ENCODE measurements around the gene TBX1.

DNA sequence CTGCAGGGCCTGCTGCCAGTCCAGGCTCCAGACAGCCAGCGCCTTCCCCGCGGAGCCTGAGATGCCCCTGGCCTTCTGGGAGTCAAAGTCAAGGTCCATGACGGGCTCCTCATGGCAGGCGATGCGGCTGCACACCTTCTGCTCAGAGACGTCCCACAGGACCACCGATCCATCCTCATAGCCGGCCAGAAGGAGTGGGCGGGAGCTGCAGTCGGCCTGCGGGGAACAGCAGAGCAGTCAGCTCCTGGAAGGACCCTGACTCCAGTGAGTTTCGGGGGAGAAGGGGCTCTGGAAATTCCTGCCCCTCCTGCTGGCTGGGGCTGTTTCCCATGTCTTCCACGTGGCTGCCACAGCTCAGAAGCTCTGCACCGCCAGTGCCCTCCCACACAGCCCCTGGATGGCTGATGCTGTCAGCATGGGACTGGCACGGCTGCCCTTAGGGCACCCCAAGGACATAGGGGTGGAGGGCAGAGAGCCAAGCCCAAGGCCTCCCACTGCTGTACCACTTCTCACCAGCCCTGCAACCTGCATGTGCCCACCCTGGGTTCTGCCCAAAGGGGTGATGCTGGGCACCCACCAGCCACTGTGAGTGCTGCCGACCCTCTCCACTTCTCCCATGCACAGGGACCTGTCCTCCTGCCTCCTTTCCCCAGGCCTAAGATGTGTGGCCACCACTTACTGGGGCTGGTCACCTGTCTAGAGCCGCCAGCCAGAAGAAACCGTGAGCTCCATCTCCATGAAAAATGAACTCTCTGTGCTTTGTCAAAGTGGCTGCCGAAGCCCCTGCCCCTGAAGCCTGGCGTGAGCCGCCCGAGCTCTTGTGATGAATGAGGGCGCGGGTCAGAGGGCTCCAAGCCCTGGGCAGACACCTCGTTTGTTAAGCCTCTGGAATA is 41.7 kb downstream of the TBX1 start:
- TF ChIP-seq POLR2A (IDR thresholded peaks at IDR 0.05; ENCODE audit: control extremely low read depth in 1 of 2, low read depth in 2 of 2, low read length in 2 of 2): no peak
- no peak for TF ChIP-seq CEBPB (IDR thresholded peaks at IDR 0.05; ENCODE audit: low read depth, low read length)
- no peak for TF ChIP-seq FOSL1 (IDR thresholded peaks at IDR 0.05; ENCODE audit: insufficient read depth, low read depth, low read length)
- TF ChIP-seq CHD2 (IDR thresholded peaks at IDR 0.05; ENCODE audit: low read length): no peak
- TF ChIP-seq ASH2L (IDR thresholded peaks at IDR 0.05; ENCODE audit: low read length): no peak
- no peak for TF ChIP-seq JUN (IDR thresholded peaks at IDR 0.05; ENCODE audit: low read depth, low read length)
- TF ChIP-seq, protein P1, sequence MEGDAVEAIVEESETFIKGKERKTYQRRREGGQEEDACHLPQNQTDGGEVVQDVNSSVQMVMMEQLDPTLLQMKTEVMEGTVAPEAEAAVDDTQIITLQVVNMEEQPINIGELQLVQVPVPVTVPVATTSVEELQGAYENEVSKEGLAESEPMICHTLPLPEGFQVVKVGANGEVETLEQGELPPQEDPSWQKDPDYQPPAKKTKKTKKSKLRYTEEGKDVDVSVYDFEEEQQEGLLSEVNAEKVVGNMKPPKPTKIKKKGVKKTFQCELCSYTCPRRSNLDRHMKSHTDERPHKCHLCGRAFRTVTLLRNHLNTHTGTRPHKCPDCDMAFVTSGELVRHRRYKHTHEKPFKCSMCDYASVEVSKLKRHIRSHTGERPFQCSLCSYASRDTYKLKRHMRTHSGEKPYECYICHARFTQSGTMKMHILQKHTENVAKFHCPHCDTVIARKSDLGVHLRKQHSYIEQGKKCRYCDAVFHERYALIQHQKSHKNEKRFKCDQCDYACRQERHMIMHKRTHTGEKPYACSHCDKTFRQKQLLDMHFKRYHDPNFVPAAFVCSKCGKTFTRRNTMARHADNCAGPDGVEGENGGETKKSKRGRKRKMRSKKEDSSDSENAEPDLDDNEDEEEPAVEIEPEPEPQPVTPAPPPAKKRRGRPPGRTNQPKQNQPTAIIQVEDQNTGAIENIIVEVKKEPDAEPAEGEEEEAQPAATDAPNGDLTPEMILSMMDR (IDR thresholded peaks at IDR 0.05; ENCODE audit: control extremely low read depth in 1 of 3, insufficient read depth in 1 of 3, low read depth in 1 of 3, low read length in 3 of 3): no peak
- TF ChIP-seq, protein P2, sequence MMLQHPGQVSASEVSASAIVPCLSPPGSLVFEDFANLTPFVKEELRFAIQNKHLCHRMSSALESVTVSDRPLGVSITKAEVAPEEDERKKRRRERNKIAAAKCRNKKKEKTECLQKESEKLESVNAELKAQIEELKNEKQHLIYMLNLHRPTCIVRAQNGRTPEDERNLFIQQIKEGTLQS (IDR thresholded peaks at IDR 0.05; ENCODE audit: insufficient read depth, low read depth, low read length): no peak
- TF ChIP-seq TAF1 (IDR thresholded peaks at IDR 0.05; ENCODE audit: low read depth, low read length): no peak
- TF ChIP-seq, protein P3, sequence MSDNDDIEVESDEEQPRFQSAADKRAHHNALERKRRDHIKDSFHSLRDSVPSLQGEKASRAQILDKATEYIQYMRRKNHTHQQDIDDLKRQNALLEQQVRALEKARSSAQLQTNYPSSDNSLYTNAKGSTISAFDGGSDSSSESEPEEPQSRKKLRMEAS (IDR thresholded peaks at IDR 0.05): no peak
- TF ChIP-seq, protein P4, sequence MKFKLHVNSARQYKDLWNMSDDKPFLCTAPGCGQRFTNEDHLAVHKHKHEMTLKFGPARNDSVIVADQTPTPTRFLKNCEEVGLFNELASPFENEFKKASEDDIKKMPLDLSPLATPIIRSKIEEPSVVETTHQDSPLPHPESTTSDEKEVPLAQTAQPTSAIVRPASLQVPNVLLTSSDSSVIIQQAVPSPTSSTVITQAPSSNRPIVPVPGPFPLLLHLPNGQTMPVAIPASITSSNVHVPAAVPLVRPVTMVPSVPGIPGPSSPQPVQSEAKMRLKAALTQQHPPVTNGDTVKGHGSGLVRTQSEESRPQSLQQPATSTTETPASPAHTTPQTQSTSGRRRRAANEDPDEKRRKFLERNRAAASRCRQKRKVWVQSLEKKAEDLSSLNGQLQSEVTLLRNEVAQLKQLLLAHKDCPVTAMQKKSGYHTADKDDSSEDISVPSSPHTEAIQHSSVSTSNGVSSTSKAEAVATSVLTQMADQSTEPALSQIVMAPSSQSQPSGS (IDR thresholded peaks at IDR 0.05; ENCODE audit: low read length): no peak
- TF ChIP-seq CREB1 (IDR thresholded peaks at IDR 0.05): no peak
